ENCODE data around the gene TANGO6.

- TF ChIP-seq, protein P1, sequence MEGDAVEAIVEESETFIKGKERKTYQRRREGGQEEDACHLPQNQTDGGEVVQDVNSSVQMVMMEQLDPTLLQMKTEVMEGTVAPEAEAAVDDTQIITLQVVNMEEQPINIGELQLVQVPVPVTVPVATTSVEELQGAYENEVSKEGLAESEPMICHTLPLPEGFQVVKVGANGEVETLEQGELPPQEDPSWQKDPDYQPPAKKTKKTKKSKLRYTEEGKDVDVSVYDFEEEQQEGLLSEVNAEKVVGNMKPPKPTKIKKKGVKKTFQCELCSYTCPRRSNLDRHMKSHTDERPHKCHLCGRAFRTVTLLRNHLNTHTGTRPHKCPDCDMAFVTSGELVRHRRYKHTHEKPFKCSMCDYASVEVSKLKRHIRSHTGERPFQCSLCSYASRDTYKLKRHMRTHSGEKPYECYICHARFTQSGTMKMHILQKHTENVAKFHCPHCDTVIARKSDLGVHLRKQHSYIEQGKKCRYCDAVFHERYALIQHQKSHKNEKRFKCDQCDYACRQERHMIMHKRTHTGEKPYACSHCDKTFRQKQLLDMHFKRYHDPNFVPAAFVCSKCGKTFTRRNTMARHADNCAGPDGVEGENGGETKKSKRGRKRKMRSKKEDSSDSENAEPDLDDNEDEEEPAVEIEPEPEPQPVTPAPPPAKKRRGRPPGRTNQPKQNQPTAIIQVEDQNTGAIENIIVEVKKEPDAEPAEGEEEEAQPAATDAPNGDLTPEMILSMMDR (IDR thresholded peaks at IDR 0.05): no peak
- TF ChIP-seq POLR2A (IDR thresholded peaks at IDR 0.05): no peak
- TF ChIP-seq EP300 (IDR thresholded peaks at IDR 0.05): no peak
Observed at GRCh38 chr16:68814516-68814915, 28.8 kb upstream of the TANGO6 start.

All from ovary (tissue), 3 donors.